GM10266 (cell line): Measurements from ENCODE around the gene EIF3C.
"Not testable (repeated sequence)": the region's sequence is repeated elsewhere in the genome, so short reads cannot be mapped to it uniquely, and the experiment has no call there.

Experiments used
- DNase-seq: peaks from one replicate; pipeline ENCODE4 v3.0.0; 2012; ENCODE audit errors: extremely low spot score
- TF ChIP-seq, protein P1 (sequence below): IDR thresholded peaks from 2 replicates; pipeline ENCODE4 v1.5.1; 2012; ENCODE audit warnings: mild to moderate bottlenecking, low read depth; ENCODE audit not compliant: control insufficient read depth, insufficient read depth; ENCODE audit errors: missing control alignments

Gene EIF3C

DNA sequence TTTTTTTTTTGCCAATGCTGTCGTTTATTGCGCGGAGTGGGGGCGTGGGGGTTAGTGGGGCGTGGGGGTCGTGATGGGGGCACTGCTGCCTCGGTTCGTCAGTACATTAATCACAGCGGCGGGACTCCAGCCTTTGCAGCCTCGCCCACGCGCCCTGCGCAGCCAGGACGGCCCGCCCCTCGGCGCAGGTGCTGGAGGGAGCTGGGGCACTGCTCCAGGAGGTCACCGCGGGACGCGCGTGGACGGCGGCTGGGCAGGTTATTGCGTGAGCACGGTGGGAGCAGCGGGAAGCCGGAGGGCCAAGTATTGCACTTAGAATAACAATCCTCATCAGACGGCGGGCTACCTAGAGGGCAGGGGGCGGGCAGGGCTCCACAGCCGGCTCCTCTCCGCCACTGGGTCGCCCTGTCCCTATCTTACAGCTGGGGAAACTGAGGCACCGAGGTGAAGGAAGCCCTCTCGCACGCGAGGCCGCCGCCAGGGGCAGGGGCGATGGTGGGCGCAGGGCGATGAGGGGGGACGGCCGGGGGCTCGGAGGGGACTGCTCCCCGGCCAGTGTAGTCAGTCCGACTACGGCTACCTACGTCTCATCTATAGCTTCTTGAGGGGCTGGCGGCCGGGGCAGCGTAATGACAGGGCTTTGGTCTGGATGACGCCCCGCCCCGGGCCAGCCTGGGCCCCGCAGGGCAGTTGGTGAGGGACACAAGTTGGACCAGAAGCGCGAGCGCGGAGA lies 35.5 kb downstream of the EIF3C start:
- DNase-seq = not testable (repeated sequence)

DNA sequence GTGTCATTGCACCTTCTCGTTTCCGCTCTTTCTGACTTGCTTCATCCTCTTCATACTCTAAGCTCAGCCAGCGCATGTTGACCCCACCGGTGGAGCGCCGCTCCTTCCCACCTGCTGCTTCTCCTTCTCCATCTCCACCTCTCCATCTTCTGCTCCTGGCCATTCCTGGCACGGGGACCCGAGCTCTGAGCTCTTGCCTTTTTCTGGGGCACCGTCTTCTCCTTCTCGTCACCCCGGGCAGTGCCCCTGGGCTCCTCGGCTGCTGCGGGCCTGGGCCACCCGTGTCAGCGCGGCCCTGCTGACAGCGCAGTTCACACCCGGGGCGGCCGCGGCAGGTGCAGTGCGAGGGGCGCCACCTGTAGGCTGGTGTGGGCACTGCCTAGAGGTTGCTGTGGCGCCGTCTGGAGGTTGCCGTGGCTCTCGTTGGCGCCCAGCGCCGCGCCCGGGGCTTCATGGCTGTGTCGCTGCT lies 38.8 kb downstream of the EIF3C start:
- not testable (repeated sequence) for DNase-seq
- TF ChIP-seq, protein P1, sequence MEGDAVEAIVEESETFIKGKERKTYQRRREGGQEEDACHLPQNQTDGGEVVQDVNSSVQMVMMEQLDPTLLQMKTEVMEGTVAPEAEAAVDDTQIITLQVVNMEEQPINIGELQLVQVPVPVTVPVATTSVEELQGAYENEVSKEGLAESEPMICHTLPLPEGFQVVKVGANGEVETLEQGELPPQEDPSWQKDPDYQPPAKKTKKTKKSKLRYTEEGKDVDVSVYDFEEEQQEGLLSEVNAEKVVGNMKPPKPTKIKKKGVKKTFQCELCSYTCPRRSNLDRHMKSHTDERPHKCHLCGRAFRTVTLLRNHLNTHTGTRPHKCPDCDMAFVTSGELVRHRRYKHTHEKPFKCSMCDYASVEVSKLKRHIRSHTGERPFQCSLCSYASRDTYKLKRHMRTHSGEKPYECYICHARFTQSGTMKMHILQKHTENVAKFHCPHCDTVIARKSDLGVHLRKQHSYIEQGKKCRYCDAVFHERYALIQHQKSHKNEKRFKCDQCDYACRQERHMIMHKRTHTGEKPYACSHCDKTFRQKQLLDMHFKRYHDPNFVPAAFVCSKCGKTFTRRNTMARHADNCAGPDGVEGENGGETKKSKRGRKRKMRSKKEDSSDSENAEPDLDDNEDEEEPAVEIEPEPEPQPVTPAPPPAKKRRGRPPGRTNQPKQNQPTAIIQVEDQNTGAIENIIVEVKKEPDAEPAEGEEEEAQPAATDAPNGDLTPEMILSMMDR = peak; percentile 11

DNA sequence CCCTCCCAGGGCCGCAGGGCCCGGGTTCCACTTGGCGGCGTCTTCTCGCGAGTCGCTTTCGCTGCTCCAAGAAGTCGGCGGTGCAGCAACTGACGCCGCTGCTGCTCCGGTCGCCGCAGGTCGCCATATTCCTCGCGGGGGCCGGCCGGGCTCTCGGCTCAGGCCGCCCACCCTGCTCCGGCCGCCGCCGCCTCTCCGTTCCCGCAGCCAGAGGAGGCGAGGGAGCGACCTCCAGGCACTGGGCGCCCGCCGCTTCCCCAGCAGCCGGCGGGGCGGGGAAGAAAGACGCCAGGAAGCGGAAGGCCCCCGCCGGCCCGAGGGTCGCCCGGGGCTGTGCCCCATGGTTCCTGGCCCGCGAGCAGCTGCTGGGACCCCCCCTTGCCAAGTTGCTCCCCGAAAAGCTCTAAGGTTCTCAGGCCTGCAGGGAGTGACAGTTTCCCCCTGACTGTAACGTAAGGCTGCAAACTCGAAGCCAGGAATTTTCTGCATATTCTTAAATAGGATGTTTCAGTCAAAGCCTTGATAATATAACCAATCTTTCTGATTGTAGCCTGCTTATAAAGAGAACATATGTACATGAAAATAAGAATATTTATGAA lies 39.3 kb downstream of the EIF3C start:
- DNase-seq = not testable (repeated sequence)

DNA sequence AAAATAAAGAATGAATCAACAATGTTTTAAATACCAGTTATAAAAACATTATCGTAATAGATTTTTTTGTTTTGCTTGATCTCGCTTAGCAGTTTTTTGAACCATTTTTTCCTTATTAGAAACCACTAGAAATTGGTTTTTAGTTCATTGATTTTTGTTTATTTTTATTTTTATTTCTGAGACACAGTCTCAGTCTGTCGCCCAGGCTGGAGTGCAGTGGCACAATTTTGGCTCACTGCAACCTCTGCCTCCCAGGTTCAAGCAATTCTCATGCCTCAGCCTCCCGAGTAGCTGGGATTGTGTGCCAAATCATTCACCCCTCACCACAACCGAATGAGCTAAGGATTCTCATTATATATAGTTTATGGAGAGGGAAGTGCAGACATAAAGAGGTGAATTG lies 40.2 kb downstream of the EIF3C start, which contains the start of gene NPIPB9:
TSS of gene NPIPB9 (plus strand) at position 301 of the 400 bp plus-strand sequence.
- DNase-seq = not testable (repeated sequence)

DNA sequence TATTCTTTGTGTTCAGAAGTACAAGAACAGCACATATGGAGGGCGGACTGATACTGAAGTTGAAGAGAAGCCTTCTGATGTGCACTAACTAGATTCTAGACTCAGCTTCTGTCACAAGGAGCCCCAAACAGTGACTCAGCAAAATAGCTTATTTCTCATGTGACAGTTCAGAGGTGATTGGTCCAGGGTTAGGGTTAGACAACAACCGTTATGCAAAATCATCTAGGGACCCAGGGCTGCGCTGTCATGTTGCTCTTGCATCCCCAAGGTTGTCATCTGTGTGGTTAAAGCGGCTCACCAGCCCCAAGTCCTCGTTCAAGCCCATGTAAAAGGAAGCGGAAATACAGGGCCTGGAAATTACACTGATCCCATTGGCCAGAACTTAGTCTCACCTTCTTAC lies 70.4 kb downstream of the EIF3C start:
- not testable (repeated sequence) for DNase-seq

DNA sequence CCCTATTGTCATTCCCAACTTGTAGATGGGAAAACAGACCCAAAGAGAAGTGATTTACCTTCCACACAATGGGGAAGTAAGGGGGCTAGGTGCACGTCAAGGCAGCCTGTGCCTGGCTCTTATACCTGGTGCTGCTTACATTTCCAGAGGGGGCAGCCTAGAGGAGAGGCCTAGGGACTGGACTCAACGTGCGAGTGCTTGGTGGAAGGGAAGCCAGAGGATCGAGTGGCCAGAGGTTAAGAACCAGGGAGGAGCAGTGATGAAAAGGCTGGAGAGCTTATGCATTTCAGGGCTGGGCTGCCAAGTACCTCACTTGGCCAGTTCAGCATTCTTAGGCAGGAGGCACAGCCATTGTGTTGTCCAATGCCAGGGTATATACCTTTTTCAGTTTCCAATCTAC lies 71.1 kb downstream of the EIF3C start:
- DNase-seq = not testable (repeated sequence)
